IPS-20b (cell line): ENCODE measurements around the gene TOP3A.
"Not testable (repeated sequence)": the region's sequence is repeated elsewhere in the genome, so short reads cannot be mapped to it uniquely, and the experiment has no call there.

Source experiments
- H3K27ac ChIP-seq: one replicate; pipeline ENCODE4 v1.5.1; 2013; ENCODE audit warnings: low read length
- H3K27me3 ChIP-seq: 2 replicates; pipeline ENCODE4 v1.6.1; 2013; ENCODE audit warnings: mild to moderate bottlenecking, low read length, inconsistent platforms; ENCODE audit not compliant: insufficient read depth
- H3K36me3 ChIP-seq: 2 replicates; pipeline ENCODE4 v1.6.1; 2013; ENCODE audit warnings: low read depth, mild to moderate bottlenecking, inconsistent platforms, low read length, moderate library complexity; ENCODE audit not compliant: insufficient read depth
- H3K4me1 ChIP-seq: 2 replicates; pipeline ENCODE4 v1.6.1; 2013; ENCODE audit warnings: mild to moderate bottlenecking, control low read depth, inconsistent platforms, low read length, moderate library complexity; ENCODE audit not compliant: insufficient read depth
- H3K4me3 ChIP-seq: 2 replicates; pipeline ENCODE4 v1.5.1; 2013; ENCODE audit warnings: mild to moderate bottlenecking, low read length, inconsistent platforms
- H3K9ac ChIP-seq: 2 replicates; pipeline ENCODE4 v1.6.1; 2013; ENCODE audit warnings: low read depth, mild to moderate bottlenecking, inconsistent platforms, low read length, moderate library complexity
- H3K9me3 ChIP-seq: 2 replicates; pipeline ENCODE4 v1.6.1; 2013; ENCODE audit warnings: mild to moderate bottlenecking, low read depth, low read length, inconsistent platforms; ENCODE audit not compliant: insufficient read depth

Gene TOP3A

GRCh38 chr17:18300725-18301480 lies 13.9 kb downstream of the TOP3A start:
- Histone ChIP-seq H3K36me3 (peaks cover 70% of the 10 kb centered on the region), H3K4me3 (no peak overlapping the region)

GRCh38 chr17:18298061-18298460 lies 16.7 kb downstream of the TOP3A start:
- H3K36me3 ChIP-seq, result peaks cover 60% of the 10 kb centered on the region
- H3K4me3 ChIP-seq, H3K27ac ChIP-seq, H3K9ac ChIP-seq, H3K27me3 ChIP-seq, H3K9me3 ChIP-seq, H3K4me1 ChIP-seq: not testable (repeated sequence)

More at GRCh38 chr17:18300725-18301480, 13.9 kb downstream of the TOP3A start:
- H3K4me1 ChIP-seq, result no peaks in the 10 kb centered on the region
- no peak overlapping the region for H3K9ac ChIP-seq
- no peaks in the 10 kb centered on the region for H3K27me3 ChIP-seq
- H3K27ac ChIP-seq, result no peak overlapping the region
- no peaks in the 10 kb centered on the region for H3K9me3 ChIP-seq

- Histone ChIP-seq H3K36me3 (peaks cover 76% of the 10 kb centered on the region), H3K27ac (no peak overlapping the region), H3K27me3 (no peaks in the 10 kb centered on the region)
These were observed 22.9 kb downstream of the TOP3A start for GRCh38 chr17:18291718-18292540.

GRCh38 chr17:18285296-18285695 lies 29.5 kb downstream of the TOP3A start:
- H3K4me3 ChIP-seq, result no peak overlapping the region
- H3K4me1 ChIP-seq, result no peaks in the 10 kb centered on the region
- no peaks in the 10 kb centered on the region for H3K9me3 ChIP-seq
- no peak overlapping the region for H3K9ac ChIP-seq
- H3K36me3 ChIP-seq, result peaks cover 95% of the 10 kb centered on the region
- no peaks in the 10 kb centered on the region for H3K27me3 ChIP-seq
- H3K27ac ChIP-seq, result no peak overlapping the region

More at GRCh38 chr17:18291718-18292540, 22.9 kb downstream of the TOP3A start:
- no peak overlapping the region for H3K9ac ChIP-seq
- no peak overlapping the region for H3K4me3 ChIP-seq
- no peaks in the 10 kb centered on the region for H3K9me3 ChIP-seq
- H3K4me1 ChIP-seq, result no peaks in the 10 kb centered on the region

- Histone ChIP-seq H3K9ac (no peak overlapping the region), H3K9me3 (no peaks in the 10 kb centered on the region), H3K4me3 (no peak overlapping the region), H3K27ac (no peak overlapping the region), H3K4me1 (no peaks in the 10 kb centered on the region), H3K36me3 (peaks cover 94% of the 10 kb centered on the region), H3K27me3 (no peaks in the 10 kb centered on the region)
These were observed 33.0 kb downstream of the TOP3A start for GRCh38 chr17:18281788-18282187.

GRCh38 chr17:18280766-18281371 lies 33.9 kb downstream of the TOP3A start:
- Histone ChIP-seq H3K27ac (no peak overlapping the region), H3K36me3 (peaks cover 97% of the 10 kb centered on the region)

GRCh38 chr17:18280249-18280648 lies 34.5 kb downstream of the TOP3A start:
- no peak overlapping the region for H3K9ac ChIP-seq
- no peak overlapping the region for H3K27ac ChIP-seq
- H3K36me3 ChIP-seq, result peaks cover 92% of the 10 kb centered on the region
- no peaks in the 10 kb centered on the region for H3K4me1 ChIP-seq
- H3K9me3 ChIP-seq, result no peaks in the 10 kb centered on the region
- H3K27me3 ChIP-seq, result no peaks in the 10 kb centered on the region
- H3K4me3 ChIP-seq, result no peak overlapping the region

More at GRCh38 chr17:18280766-18281371, 33.9 kb downstream of the TOP3A start:
- Histone ChIP-seq H3K9ac (no peak overlapping the region), H3K4me3 (no peak overlapping the region), H3K4me1 (no peaks in the 10 kb centered on the region), H3K9me3 (no peaks in the 10 kb centered on the region), H3K27me3 (no peaks in the 10 kb centered on the region)

GRCh38 chr17:18278867-18279266 lies 35.9 kb downstream of the TOP3A start:
- Histone ChIP-seq H3K9ac (no peak overlapping the region), H3K27ac (no peak overlapping the region), H3K36me3 (peaks cover 89% of the 10 kb centered on the region), H3K4me3 (no peak overlapping the region), H3K4me1 (no peaks in the 10 kb centered on the region), H3K27me3 (no peaks in the 10 kb centered on the region), H3K9me3 (no peaks in the 10 kb centered on the region)

GRCh38 chr17:18277076-18277475 lies 37.7 kb downstream of the TOP3A start:
- no peaks in the 10 kb centered on the region for H3K4me1 ChIP-seq
- no peak overlapping the region for H3K9ac ChIP-seq
- no peak overlapping the region for H3K4me3 ChIP-seq
- no peak overlapping the region for H3K27ac ChIP-seq
- no peaks in the 10 kb centered on the region for H3K9me3 ChIP-seq
- no peaks in the 10 kb centered on the region for H3K27me3 ChIP-seq
- H3K36me3 ChIP-seq, result peaks cover 87% of the 10 kb centered on the region

- Histone ChIP-seq H3K9ac (no peak overlapping the region), H3K27me3 (no peaks in the 10 kb centered on the region), H3K4me1 (peaks cover 8% of the 10 kb centered on the region), H3K4me3 (no peak overlapping the region), H3K9me3 (no peaks in the 10 kb centered on the region), H3K27ac (no peak overlapping the region), H3K36me3 (peaks cover 28% of the 10 kb centered on the region)
These were observed 44.5 kb downstream of the TOP3A start for GRCh38 chr17:18270046-18270931.
